Left lung (tissue), 10 donors: ENCODE measurements around the gene SPINDOC. TPM values are rescaled to one million over a fixed set of nuclear protein-coding genes. Genes with fewer than 3 reads are reported as not detected.
A peak's percentile ranks its signal among the peaks of the same experiment; 100 is the strongest.
"Not testable (repeated sequence)": the region's sequence is repeated elsewhere in the genome, so short reads cannot be mapped to it uniquely, and the experiment has no call there.

Experiments
- ATAC-seq: fragments of 200-7000 bp; cut with Tn5 transposase; one replicate; pipeline ENCODE4 v1.9.1; 2020; ENCODE audit warnings: moderate library complexity
- DNase-seq, 4 donors: peaks; one replicate each; pipeline ENCODE4 v3.0.0-alpha.2; 2013 to 2020
- H3K27ac ChIP-seq, 2 donors: fragments of 200-600 bp; sonication (generic) in 1 of 2; one replicate each; pipeline versions ENCODE4 v1.5.0 to v1.8.0; 2020 to 2021
- H3K27me3 ChIP-seq, 2 donors: fragments of 200-600 bp; sonication (generic) in 1 of 2; one replicate each; pipeline versions ENCODE4 v1.5.0 to v1.8.0; 2020 to 2021
- H3K36me3 ChIP-seq, 2 donors: fragments of 200-600 bp; sonication (generic) in 1 of 2; one replicate each; pipeline versions ENCODE4 v1.5.0 to v1.8.0; 2020 to 2021
- H3K4me1 ChIP-seq, 2 donors: fragments of 200-600 bp; one replicate each; pipeline ENCODE4 v1.8.0; 2021
- H3K4me3 ChIP-seq, 2 donors: fragments of 200-600 bp; sonication (generic) in 1 of 2; one replicate each; pipeline versions ENCODE4 v1.5.0 to v1.8.0; 2020 to 2021; ENCODE audit warnings: mild to moderate bottlenecking in 1 of 2
- H3K9me3 ChIP-seq, 2 donors: fragments of 200-600 bp; sonication (generic) in 1 of 2; one replicate each; pipeline versions ENCODE4 v1.5.0 to v1.8.0; 2020 to 2021
- CTCF ChIP-seq, 2 donors: fragments of 200-600 bp; sonication (generic) in 1 of 2; IDR thresholded peaks; one replicate each; pipeline versions ENCODE4 v1.5.0 to v1.8.0; 2021; ENCODE audit warnings: antibody characterized with exemption in 2 of 2
- intact Hi-C, 2 donors: fragments of 100-400 bp; cut with DNase I; formaldehyde crosslinking; loops; one replicate each; pipeline versions ENCODE4 v1.11.2 to v1.14.2; 2022
- polyA plus RNA-seq, 6 donors: library from polyadenylated mRNA; unstranded; fragments of 120-200 nt; gene quantifications; one replicate each; pipeline ENCODE4 v1.2.1, GENCODE V29; 2013; ENCODE audit not compliant: insufficient read length in 6 of 6
- total RNA-seq, 2 donors: library from RNA; stranded (reverse); fragmentation: NEBNext Ultra II Directional; extraction: Animal tissue kit (Norgen Biotek cat#: 25700); gene quantifications; one replicate each; pipeline ENCODE4 v1.2.1, GENCODE V29; 2021
- donor health status: DM: no; HTN: yes; CAD: no.
- donor health status: DM: no; HTN: no; CAD: no.

The SPINDOC gene
- total and polyA plus RNA-seq, 8 donors = 20.3 to 46.2 (median 34.4) TPM

- H3K4me1 ChIP-seq = peaks cover 11 to 62% of the 10 kb centered on the region in 2 donors
- DNase-seq (no peak), ATAC-seq (no peak)
- no peaks in the 10 kb centered on the region for H3K9me3 ChIP-seq
- no peaks in the 10 kb centered on the region for H3K27me3 ChIP-seq
- peak overlapping the region in 1 of 2 donors; percentile 20 for H3K27ac ChIP-seq
- H3K36me3 ChIP-seq = peaks cover 0 to 19% of the 10 kb centered on the region in 2 donors
- intact Hi-C loops = no loop called here
- H3K4me3 ChIP-seq = no peak overlapping the region
- TF ChIP-seq CTCF (IDR thresholded peaks at IDR 0.05) = no peak
Observed at GRCh38 chr11:63855975-63856374, 42.7 kb downstream of the SPINDOC start.

- intact Hi-C loops = no loop called here
- ATAC-seq (peak; percentile 68), DNase-seq (peak in 1 of 4 donors; percentile 51)
- Histone ChIP-seq H3K4me3 (no peak overlapping the region), H3K9me3 (no peaks in the 10 kb centered on the region), H3K27ac (peak overlapping the region; percentile 39 to 81), H3K36me3 (peaks cover 0 to 25% of the 10 kb centered on the region in 2 donors), H3K4me1 (peaks cover 5 to 55% of the 10 kb centered on the region in 2 donors), H3K27me3 (no peaks in the 10 kb centered on the region)
- TF ChIP-seq CTCF (IDR thresholded peaks at IDR 0.05) = no peak
Observed at GRCh38 chr11:63858628-63859550, 45.6 kb downstream of the SPINDOC start.

- Histone ChIP-seq H3K4me3 (no peak overlapping the region), H3K9me3 (no peaks in the 10 kb centered on the region), H3K27ac (peak overlapping the region; percentile 7 to 53), H3K36me3 (peaks cover 0 to 19% of the 10 kb centered on the region in 2 donors), H3K27me3 (no peaks in the 10 kb centered on the region), H3K4me1 (peaks cover 30 to 79% of the 10 kb centered on the region in 2 donors)
- intact Hi-C loops = no loop called here
- DNase-seq = no peak
- TF ChIP-seq CTCF (IDR thresholded peaks at IDR 0.05) = no peak
- peak; percentile 44 for ATAC-seq
Observed at GRCh38 chr11:63862923-63863322, 49.7 kb downstream of the SPINDOC start.

- not testable (repeated sequence) for ATAC-seq
Observed at GRCh38 chr11:63863620-63864019, 50.4 kb downstream of the SPINDOC start.

GRCh38 chr11:63866211-63866610, 53.0 kb downstream of the SPINDOC start:
- peaks cover 56 to 93% of the 10 kb centered on the region in 2 donors for H3K4me1 ChIP-seq
- H3K9me3 ChIP-seq = no peaks in the 10 kb centered on the region
- ATAC-seq (peak; percentile 44), DNase-seq (peak in 2 of 4 donors; percentile 71 to 78)
- TF ChIP-seq CTCF (IDR thresholded peaks at IDR 0.05) = no peak
- H3K4me3 ChIP-seq = no peak overlapping the region
- H3K27me3 ChIP-seq = no peaks in the 10 kb centered on the region
- peaks cover 0 to 10% of the 10 kb centered on the region in 2 donors for H3K36me3 ChIP-seq
- peak overlapping the region; percentile 21 to 63 for H3K27ac ChIP-seq
- intact Hi-C loops = no loop called here

More at GRCh38 chr11:63863620-63864019, 50.4 kb downstream of the SPINDOC start:
- H3K4me3 ChIP-seq, H3K27me3 ChIP-seq, H3K9me3 ChIP-seq, DNase-seq, intact Hi-C loops: not testable (repeated sequence)
- peaks cover 33 to 79% of the 10 kb centered on the region in 2 donors for H3K4me1 ChIP-seq
- H3K27ac ChIP-seq = peak overlapping the region in 1 of 2 donors; percentile 53
- peaks cover 0 to 19% of the 10 kb centered on the region in 2 donors for H3K36me3 ChIP-seq
